HFF-Myc (cell line): ENCODE data around the gene ELAVL1.

Experiments used
- DNase-seq: peaks from one replicate; pipeline ENCODE4 v3.0.0-alpha.2; 2011; ENCODE audit warnings: low read depth; ENCODE audit errors: extremely low read depth
- H3K4me3 ChIP-seq: replicated peaks from 2 replicates; pipeline ENCODE4 v1.5.1; 2011; ENCODE audit warnings: low read depth, mild to moderate bottlenecking, control low read depth, low read length
- CTCF ChIP-seq: IDR thresholded peaks from 2 replicates; pipeline ENCODE4 v1.5.1; 2012; ENCODE audit warnings: mild to moderate bottlenecking, low read depth, low read length, control low read depth; ENCODE audit errors: missing control alignments

ELAVL1 gene

GRCh38 chr19:8020681-8021080 lies 15.2 kb upstream of the ELAVL1 start:
- no peak for TF ChIP-seq CTCF
- H3K4me3 ChIP-seq = no peak overlapping the region
- DNase-seq = no peak

GRCh38 chr19:8017808-8018207 lies 12.4 kb upstream of the ELAVL1 start:
- no peak for DNase-seq
- H3K4me3 ChIP-seq = no peak overlapping the region
- peak; percentile 19 for TF ChIP-seq CTCF

GRCh38 chr19:8004723-8005513 lies 523 bp downstream of the ELAVL1 start:
- peak overlapping the region; percentile 69 for H3K4me3 ChIP-seq
- DNase-seq = no peak
- no peak for TF ChIP-seq CTCF

GRCh38 chr19:8004001-8004400 lies 1.4 kb downstream of the ELAVL1 start:
- TF ChIP-seq CTCF = no peak
- H3K4me3 ChIP-seq = peak overlapping the region; percentile 69
- DNase-seq = no peak

GRCh38 chr19:8001995-8002849 lies 3.2 kb downstream of the ELAVL1 start:
- peak overlapping the region; percentile 43 for H3K4me3 ChIP-seq
- TF ChIP-seq CTCF = peak; percentile 99
- DNase-seq = peak; percentile 53

- peak overlapping the region; percentile 43 for H3K4me3 ChIP-seq
- DNase-seq = no peak
- TF ChIP-seq CTCF = no peak
These were observed 3.8 kb downstream of the ELAVL1 start for GRCh38 chr19:8001651-8001994.
